GM19438 (cell line): ENCODE data around the gene PRDM12.

Experiments
- ATAC-seq: cut with Tn5 transposase; IDR thresholded peaks from one replicate; pipeline ENCODE4 v1.9.1; 2021; ENCODE audit warnings: low read depth; ENCODE audit not compliant: unreplicated experiment

Gene PRDM12

GRCh38 chr9:130713286-130713960 is 49.0 kb downstream of the PRDM12 start:
- ATAC-seq = no peak

- no peak for ATAC-seq
Measured at GRCh38 chr9:130714586-130715110, 50.3 kb downstream of the PRDM12 start.

- ATAC-seq = no peak
Measured at GRCh38 chr9:130715270-130715669, 50.9 kb downstream of the PRDM12 start.

GRCh38 chr9:130718562-130718961 is 54.2 kb downstream of the PRDM12 start:
- no peak for ATAC-seq

- no peak for ATAC-seq
Measured at GRCh38 chr9:130720762-130721161, 56.4 kb downstream of the PRDM12 start.

GRCh38 chr9:130728721-130729120 is 64.3 kb downstream of the PRDM12 start:
- ATAC-seq = no peak

- no peak for ATAC-seq
Measured at GRCh38 chr9:130729145-130729544, 64.8 kb downstream of the PRDM12 start.

- no peak for ATAC-seq
Measured at GRCh38 chr9:130731355-130731754, 67.0 kb downstream of the PRDM12 start.

- ATAC-seq = no peak
Measured at GRCh38 chr9:130732136-130732535, 67.7 kb downstream of the PRDM12 start.
